Measurements from ENCODE around the gene DRD4.

- TF ChIP-seq ESRRA (IDR thresholded peaks at IDR 0.05; ENCODE audit: low read length) (no peak), BRCA1 (IDR thresholded peaks at IDR 0.05; ENCODE audit: low read depth, low read length) (no peak), CBX5 (IDR thresholded peaks at IDR 0.05; ENCODE audit: low read depth) (no peak), NR2C2 (IDR thresholded peaks at IDR 0.05; ENCODE audit: borderline replicate concordance, control insufficient read depth, insufficient read length, low read depth) (no peak), KLF5 (IDR thresholded peaks at IDR 0.05; ENCODE audit: partially characterized antibody) (no peak), POLR2AphosphoS5 (IDR thresholded peaks at IDR 0.05; ENCODE audit: low read length) (no peak; the same call in 1 of the 2 replicates), YY1 (IDR thresholded peaks at IDR 0.05; ENCODE audit: low read depth, low read length) (no peak), MXI1 (IDR thresholded peaks at IDR 0.05; ENCODE audit: low read depth, low read length) (no peak), YBX1 (IDR thresholded peaks at IDR 0.05) (no peak)
- TF ChIP-seq, protein P1, sequence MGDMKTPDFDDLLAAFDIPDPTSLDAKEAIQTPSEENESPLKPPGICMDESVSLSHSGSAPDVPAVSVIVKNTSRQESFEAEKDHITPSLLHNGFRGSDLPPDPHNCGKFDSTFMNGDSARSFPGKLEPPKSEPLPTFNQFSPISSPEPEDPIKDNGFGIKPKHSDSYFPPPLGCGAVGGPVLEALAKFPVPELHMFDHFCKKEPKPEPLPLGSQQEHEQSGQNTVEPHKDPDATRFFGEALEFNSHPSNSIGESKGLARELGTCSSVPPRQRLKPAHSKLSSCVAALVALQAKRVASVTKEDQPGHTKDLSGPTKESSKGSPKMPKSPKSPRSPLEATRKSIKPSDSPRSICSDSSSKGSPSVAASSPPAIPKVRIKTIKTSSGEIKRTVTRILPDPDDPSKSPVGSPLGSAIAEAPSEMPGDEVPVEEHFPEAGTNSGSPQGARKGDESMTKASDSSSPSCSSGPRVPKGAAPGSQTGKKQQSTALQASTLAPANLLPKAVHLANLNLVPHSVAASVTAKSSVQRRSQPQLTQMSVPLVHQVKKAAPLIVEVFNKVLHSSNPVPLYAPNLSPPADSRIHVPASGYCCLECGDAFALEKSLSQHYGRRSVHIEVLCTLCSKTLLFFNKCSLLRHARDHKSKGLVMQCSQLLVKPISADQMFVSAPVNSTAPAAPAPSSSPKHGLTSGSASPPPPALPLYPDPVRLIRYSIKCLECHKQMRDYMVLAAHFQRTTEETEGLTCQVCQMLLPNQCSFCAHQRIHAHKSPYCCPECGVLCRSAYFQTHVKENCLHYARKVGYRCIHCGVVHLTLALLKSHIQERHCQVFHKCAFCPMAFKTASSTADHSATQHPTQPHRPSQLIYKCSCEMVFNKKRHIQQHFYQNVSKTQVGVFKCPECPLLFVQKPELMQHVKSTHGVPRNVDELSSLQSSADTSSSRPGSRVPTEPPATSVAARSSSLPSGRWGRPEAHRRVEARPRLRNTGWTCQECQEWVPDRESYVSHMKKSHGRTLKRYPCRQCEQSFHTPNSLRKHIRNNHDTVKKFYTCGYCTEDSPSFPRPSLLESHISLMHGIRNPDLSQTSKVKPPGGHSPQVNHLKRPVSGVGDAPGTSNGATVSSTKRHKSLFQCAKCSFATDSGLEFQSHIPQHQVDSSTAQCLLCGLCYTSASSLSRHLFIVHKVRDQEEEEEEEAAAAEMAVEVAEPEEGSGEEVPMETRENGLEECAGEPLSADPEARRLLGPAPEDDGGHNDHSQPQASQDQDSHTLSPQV (IDR thresholded peaks at IDR 0.05), result no peak
- TF ChIP-seq, protein P2, sequence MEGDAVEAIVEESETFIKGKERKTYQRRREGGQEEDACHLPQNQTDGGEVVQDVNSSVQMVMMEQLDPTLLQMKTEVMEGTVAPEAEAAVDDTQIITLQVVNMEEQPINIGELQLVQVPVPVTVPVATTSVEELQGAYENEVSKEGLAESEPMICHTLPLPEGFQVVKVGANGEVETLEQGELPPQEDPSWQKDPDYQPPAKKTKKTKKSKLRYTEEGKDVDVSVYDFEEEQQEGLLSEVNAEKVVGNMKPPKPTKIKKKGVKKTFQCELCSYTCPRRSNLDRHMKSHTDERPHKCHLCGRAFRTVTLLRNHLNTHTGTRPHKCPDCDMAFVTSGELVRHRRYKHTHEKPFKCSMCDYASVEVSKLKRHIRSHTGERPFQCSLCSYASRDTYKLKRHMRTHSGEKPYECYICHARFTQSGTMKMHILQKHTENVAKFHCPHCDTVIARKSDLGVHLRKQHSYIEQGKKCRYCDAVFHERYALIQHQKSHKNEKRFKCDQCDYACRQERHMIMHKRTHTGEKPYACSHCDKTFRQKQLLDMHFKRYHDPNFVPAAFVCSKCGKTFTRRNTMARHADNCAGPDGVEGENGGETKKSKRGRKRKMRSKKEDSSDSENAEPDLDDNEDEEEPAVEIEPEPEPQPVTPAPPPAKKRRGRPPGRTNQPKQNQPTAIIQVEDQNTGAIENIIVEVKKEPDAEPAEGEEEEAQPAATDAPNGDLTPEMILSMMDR (IDR thresholded peaks at IDR 0.05 in 2 of 3, conservative IDR thresholded peaks at IDR 0.05 in 1 of 3; ENCODE audit: control insufficient read depth in 2 of 3, extremely low read depth in 1 of 3, insufficient read depth in 1 of 3, low read depth in 3 of 3, low read length in 3 of 3), result no peak
These were observed 28.2 kb upstream of the DRD4 start for GRCh38 chr11:608791-609251.
